Activated CD4-positive, alpha-beta T cell treated with anti-CD3 and anti-CD28 coated beads, Interleukin-2, Interleukin-4, amounts not matched to agents 100 ng/mL and 50 ng/mL, durations not matched to agents 16 hours and 8 hours (primary cell): ENCODE measurements around the gene PHLDA3.

ENCODE experiments used
- DNase-seq: peaks from one replicate; pipeline ENCODE4 v3.0.0-alpha.2; 2020; ENCODE audit warnings: low spot score

The PHLDA3 gene

DNA sequence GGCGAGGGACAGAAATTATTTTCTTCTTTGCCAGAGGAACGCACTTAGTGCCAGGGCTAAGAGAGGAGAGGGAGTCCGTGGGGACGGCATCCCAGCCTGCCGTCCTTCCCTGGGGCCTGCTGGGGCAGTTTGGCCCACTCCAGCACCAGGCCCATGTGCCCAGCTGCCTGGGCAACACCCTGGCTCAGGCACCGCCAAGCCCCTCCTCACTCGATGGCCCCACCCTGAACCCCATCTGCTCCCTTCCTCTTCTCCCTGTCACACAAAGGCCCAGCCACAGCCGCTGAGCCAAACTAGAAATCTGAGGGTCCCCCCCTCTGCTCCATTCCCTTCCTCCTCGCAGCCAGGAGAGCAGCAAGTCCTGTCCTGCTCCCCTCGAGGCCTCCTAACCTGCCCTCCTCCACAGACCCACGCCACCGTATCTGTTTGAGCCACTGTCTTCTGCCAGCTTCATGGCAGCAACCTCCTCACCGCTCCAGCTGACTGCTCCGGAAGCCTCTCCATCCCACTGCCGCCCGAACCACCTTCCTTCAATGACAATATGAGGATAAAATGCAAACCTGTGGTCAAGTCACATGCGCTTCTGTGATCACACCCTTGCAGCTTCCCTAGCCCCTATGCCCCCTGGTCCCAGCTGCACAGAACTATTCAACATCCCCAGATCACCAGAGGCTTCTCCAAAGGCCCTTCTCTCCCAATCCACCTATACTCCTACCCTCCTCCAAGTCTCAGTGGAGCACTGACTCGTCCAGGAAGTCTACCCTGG lies 39.1 kb downstream of the PHLDA3 start:
- no peak for DNase-seq

DNA sequence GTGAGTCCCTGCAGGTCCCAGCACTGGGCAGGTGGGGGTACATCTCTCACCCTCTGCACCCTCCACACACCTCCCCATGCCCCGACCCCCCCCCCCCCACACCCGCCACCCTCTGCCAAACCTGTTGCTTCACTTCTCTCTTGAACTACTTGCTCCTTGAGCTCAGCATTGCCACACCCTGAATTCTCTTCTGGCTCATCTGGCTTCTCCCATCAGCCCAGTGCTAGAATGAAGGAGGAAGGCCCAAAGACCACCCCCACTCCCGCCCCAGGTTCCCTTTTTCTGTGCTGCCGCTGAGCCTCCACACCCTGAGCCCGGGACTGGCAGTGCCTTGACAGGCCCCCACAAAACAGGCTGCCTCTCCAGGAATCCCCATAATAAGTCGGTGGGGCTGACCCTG lies 41.0 kb downstream of the PHLDA3 start:
- DNase-seq, result no peak

DNA sequence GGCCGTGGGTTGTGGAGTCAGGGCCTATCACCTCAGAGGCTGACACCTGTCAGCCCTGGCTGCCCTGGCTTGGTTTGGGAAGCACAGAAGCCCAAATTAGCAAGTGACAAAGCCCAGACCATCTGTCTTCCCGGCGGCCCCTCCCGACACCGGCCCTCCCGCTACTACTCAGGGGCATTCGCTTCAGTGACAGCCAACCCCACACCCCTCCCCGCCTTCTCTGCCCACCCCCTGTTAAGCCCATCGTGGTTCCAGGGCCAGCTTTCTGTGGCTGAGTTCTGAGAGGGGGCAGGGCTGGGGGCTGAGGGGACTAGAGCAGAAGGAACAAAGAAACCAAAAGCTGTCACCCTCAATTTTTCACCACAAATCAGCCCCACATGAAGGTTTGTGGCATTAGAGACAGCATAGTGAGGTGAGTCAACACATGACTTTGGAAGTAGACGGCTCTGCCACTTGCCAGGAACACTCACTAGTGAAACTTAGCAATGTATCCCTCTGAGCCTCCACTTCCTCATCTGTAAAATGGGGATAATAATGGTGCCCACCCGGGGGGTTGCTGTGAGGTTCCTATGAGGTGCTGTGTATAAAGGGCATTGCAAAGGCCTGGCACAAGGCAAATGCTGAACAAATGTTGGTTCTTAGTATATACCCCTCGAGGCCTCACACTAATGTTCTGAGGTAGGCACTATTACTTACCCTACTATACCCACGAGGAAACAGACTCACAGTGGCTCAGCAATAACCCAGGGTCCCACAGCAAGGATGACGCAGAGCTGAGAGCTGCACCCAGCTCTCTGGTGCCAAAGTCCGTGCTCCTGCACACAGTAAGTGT lies 42.3 kb downstream of the PHLDA3 start:
- DNase-seq, result no peak

DNA sequence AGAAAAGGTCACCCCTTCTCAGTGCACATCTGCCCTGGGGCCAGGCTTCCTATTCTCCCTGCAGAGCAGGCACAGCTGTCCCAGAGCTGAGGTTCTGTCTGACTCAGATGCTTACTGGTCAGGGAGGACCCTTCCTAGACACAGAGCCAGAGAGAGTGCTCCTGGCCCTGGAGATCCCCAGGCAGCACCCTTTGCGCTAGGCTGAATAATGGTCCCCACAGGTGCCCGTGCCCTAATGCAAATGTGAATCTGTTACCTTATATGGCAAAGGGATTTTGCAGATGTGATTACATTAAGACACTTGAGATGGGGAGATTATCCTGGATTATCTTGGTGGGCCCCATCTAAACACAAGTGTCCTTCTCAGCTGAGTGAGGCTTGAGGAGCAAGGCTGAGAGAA lies 44.8 kb downstream of the PHLDA3 start:
- DNase-seq, result no peak

DNA sequence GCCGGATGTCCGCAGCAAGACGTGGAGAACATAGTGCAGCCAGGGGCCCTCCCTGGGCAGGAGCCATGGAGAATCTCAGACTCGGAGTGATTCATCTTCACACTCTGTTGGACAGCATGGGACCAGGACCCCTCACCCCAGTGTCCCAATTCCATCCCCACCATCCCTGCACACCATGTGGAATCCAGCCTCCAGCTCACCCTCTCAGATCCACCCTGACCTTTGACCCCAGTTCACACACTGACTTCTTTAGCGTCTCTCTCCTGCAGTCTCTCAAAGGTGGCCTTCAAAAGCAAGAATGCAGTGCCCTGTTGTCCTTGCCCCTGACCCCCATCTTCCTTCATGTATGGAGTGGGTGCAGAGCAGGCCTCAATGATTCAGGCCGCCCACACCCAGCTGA lies 45.3 kb downstream of the PHLDA3 start:
- DNase-seq, result no peak

DNA sequence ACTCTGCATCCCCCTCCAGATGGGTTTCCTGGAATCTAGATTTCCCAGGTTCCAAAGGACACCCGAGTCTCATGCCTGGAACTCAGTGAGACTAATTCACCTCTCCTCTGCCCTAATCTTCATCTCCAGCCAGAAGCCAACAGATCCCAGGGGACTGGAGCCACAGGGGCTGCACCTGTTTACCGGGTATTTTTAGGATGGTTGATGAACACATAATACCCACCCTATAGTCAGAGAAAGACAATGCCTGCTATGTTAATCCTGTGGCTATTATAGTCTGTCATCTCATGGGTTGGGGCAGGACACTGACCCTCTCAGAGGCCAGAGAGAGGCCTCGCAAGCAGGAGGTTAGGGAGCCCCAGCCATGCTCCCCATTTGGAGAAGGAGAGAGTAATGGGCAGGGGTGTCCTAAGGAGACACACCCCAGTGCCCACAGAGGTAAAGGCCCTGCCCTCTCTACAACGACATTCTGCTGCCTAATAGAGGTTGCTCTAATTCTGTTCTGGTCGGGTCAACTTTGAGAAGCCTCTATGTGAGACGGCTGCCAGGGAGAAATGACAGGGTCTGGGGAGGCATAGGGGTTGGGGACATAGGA lies 46.5 kb downstream of the PHLDA3 start:
- no peak for DNase-seq

DNA sequence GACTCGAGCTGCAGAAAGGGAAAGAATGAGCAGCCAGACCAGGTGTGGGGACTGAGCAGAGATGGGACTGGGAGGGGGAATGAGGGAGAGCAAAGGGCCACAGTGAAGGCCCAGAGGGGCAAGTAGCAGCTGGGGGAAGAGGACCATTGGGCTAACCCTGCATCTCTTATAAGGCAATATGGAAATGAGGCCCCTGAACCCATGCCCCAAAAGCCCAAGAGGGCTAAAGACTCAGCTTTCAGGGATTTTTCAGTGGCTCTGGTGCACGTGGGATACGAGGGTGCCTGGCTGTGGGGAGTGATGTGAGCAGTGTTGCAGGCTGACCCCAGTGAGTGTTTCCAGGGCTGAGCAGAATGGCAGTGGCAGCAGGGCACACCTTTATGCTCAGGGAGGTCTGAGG lies 47.0 kb downstream of the PHLDA3 start:
- no peak for DNase-seq

DNA sequence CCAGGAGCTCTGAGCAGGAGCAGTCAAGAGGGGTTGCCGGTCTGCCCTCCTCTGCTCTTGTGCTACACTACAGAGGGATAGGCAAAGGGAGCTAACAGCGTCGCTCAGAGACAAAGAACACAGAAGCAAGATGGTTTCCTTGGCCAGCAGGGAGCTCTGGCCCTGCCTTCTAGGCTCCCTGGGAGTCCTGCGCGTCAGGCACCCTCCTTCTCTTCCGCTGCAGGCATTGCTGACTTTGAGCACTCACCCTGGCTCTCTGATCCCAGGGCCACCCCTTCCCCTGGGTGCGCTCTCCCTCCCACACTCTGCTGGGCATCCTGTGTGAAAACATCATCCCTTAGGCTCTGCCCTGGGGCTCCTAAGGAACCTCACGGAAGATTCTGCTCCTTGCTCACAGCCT lies 47.9 kb downstream of the PHLDA3 start:
- no peak for DNase-seq

DNA sequence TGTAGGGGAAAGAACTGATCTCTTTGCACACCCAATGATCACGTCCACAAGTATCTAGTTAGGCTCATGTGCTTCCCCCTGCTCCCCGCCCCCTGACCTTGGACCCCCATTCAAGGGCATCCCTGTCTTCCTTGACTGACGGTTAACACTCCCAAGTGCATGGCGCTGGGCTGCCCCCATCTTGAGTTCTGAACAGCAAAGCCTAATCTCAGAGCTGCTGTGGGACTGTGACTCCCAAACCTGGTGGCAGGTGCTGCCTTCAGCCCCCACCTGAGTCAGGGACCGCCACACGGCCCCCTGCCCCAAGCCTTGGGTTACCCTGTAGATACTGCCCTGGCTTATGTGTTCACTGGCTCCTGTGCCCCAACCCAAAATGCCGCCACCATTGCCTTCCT lies 48.4 kb downstream of the PHLDA3 start:
- no peak for DNase-seq

DNA sequence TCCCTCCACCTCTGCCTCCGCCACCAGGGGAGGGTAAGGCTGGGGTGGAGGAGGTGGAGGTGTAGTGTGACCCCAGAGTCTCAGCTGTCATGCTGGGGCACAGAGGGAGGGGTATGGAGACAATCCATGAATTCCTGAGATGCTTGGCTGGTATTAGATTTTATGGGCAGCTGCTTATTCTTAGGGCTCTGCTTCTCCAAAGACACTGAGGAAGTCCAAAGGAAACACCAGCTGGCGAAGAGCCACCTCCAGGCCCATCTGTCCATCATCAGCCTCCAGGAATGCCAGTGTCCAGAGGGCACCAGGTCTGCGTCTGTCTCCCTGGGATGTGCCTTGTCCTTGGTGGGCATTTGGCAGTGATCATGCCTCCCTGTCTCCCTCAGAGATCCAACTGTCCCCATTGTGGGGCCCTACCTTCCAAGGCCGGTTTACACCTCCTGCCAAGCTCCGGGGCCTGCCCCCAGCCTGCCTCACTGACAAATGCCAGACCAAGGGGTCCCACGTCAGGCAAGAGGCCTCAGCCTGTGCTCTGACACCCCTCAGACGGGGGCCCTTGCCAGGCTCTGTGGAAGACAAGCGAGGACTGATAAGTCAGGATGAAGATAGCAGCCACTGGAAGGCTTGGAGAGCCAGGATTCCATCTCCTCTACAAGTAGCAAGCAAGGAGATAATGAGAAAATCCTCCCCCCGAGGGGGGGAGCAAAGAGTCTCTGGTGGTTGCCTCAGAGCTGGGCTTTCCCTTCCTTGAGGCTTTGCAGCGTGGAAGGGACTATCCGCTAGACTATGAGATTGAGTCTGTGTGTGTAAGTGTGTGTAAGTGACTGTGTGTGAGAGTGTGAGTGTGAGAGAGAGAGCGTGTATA lies 49.0 kb downstream of the PHLDA3 start:
- DNase-seq, result no peak

DNA sequence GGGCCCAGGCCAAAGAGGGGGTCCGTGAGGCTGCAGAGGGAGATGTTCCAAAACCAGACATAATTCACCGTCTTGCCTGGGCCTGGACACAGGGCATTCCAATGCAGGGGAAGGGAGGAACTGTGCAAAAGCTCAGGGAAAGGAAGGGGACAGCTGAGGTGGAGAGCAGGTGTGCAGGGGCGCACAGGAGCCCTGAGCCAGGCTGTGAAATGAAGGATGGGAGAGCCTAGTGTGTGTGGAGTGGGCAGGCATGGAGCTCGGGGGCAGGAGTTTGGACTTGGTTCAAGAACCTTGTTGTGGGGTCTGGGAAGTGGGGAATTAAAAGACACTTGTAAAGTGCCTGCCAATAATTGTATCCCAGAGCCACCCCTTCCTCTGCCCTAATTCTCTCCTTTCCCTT lies 49.7 kb downstream of the PHLDA3 start:
- no peak for DNase-seq

DNA sequence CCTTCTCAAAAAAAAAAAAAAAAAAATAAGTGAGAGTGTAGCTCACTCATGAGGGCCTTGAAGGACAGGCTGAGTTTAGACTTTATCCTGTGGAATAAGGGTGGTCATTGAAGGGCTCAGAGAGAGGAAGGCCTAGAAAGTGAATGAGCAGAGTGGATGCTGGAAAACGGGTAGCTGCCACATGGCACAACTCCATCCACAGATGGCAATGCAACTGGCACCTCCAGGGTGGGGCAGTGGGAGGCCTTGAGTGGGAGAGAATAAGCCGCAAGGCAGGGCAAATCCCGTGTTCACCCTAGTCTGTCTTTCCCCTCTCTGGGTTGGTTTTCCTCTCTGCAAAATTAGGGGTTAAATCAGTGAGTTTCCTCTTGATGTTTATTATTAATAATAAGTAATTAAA lies 50.5 kb downstream of the PHLDA3 start:
- no peak for DNase-seq
